IPS DF 4.7 (cell line): ENCODE results near the gene TFAP2A.

Experiments
- DNase-seq: peaks from one replicate; pipeline ENCODE4 v3.0.0-alpha.2; 2013; ENCODE audit warnings: low spot score; ENCODE audit errors: extremely low read depth

Gene TFAP2A

DNA sequence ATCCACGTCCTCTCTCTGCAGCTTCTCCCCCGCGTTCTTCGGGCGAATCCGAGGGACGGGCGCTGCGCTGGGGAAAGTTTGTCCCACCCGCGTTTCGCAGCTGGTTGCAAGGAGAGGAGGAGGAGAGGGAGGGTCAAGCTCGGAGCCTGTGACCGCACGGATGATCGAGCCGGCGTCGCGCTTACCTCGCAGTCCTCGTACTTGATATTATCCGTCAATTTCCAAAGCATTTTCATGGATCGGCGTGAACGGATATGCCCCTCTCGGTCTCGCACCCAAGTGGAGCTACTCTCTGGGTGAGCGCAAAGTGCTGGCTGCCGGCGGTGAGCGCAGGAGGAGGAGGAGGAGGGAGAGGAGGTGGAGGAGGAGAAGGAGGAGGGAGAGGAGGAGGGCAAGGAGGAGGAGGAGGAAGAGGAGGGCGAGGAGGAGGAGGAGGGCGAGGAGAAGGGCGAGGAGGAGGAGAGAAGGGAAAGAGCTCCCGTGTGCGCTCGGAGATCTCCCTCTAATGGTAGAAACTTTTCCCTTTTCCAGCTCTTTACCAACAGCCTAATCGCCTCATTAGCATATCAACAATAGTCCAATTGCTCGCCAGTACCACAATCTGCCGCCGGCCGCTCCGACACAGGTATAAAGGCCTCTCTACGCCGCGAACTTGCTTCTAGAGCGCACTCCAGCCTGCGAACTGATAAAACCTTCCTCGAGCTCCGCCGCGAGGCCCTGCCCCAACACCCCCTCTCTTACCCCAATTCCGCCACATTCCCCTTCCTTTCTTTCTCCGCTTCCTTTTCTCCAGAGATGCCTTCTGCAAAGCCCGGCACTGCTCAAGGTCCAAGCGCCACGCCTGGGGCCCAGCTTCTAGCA, at the start of gene TFAP2A:
Gene TFAP2A (minus strand): TSS at position 319 of the 861 bp plus-strand sequence. CDS start 83 bp downstream, at position 236.
- DNase-seq: no peak

DNA sequence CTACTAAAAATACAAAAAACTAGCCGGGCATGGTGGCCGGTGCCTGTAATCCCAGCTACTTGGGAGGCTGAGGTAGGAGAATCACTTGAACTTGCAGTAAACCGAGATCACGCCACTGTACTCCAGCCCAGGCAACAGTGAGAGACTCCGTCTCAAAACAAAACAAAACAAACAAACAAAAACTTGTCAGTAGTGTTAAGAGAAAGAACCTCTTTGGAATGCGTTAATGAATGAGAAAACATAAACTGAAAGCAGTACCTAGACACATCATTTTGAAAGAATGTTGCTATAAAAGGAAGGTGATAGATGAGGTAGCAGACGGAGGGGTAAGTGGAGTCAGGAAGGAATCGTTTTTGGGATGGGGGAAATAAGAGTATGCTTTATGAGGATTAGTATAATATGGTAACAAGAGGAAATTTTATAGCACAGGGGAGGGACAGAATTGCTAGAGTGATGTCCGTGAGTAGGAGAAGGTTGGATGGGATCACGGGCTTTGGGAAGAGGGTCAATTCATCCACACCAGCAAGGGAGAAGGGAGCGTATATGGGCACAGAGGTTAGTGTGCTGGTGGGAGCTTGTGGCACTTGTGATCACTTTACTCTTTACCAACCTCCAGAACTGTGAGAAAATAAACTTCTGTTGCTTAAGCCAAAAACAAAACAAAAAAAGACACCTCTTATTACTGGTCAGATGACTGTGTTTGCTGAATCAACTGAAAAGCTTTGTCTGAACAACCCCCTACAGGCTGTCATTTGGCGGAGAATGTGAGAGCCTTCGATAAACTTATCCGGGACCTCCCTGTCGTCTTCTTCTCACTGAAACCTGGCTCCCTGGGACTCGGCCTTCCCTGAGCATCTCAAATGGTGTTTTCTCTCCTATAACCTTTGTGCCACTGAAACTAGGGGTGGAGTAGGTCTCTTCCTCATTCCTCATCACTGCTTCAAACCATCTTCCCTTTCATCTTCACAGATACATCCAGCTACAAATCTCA, 48.9 kb upstream of the TFAP2A start:
- DNase-seq: no peak

DNA sequence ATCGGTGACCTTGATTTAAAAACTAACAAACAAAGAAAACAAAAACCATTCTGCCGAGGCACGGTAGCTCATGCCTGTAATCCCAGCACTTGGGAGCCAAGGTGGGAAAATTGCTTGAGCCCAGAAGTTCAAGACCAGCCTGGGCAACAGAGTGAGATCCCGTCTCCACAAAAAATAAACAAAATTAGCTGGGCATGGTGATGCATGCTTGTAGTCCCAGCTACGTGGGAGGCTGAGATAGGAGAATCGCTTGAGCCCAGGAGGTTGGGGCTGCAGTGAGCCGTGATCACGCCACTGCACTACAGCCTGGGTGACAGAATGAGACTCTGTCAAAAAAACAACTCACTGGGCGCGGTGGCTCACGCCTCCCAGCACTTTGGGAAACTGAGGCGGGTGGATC, 48.2 kb upstream of the TFAP2A start:
- no peak for DNase-seq

DNA sequence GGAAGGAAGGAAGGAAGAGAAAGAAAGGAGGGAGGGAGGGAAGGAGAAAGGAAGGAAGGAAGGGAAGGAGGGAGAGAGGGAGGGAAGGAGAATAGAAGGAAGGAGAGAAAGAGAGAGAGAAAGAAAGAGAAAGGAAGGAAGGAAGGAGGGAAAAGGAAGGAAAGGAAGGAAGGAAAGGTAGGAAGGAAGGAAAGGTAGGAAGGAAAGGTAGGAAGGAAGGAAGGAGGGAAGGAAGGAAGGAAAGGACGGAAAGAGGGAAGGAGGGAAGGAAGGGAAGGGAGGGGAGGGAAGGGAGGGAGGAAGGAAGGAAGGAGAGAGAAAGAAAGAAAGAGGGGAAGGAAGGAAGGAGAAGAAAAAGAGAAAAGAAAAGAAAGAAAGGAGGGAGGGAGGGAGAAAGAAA, 47.0 kb upstream of the TFAP2A start:
- no peak for DNase-seq

DNA sequence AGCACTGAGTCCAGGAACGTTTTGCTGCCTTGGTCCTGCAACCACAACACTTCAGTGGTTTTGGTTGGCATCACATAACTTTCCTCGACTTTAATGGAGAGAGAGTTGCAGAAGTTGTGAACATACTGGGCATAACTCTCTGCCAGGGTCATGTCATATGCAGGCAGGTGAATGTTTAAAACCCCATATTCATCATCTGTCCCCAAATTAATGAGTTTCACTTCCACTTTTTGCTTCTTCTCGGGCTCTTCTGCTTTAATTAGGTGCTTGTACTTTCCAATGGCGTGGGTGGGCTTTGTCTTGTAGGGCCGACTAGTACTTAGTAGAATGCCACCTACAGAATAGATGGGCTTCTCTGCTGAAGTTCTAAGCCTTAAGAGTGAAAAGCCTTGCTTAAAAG, 45.2 kb upstream of the TFAP2A start:
- no peak for DNase-seq

DNA sequence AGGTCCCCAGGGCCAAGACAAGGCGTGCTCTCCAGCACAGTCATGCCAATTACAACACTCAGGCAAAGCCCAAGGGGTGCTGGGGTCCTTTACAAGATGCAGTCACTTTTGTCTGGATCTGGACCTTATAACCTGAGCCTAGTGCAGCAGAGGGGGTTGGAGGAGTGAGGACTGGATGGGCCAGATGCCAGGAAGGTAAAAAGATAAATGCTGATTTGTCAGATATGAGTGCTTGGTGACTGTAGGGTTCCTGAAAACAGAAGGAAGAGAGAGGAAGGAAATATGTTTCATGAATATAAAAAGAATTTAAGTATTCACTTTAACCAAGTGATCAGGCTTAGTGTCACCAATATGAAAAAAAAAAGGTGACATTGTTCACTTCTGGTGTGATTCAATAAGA, 43.4 kb upstream of the TFAP2A start:
- no peak for DNase-seq

DNA sequence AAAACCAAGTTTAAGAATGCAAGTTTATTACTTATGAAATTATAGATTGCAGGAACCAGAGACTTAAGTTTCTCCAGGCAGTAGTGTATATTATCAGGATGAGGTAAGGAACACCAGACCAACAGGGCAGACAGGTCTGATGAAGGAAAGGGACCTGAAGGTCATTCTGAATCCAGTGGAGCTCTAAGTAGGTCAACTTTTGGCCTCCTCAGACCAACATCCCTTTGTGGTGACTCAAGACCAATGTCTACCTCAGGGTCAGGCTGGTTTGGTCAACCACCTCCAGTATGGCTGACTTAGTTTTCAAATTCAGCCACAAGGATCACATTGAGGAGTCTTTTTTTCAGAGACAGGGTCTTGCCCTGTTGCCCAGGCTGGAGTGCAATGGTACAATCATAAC, 38.7 kb upstream of the TFAP2A start:
- no peak for DNase-seq

DNA sequence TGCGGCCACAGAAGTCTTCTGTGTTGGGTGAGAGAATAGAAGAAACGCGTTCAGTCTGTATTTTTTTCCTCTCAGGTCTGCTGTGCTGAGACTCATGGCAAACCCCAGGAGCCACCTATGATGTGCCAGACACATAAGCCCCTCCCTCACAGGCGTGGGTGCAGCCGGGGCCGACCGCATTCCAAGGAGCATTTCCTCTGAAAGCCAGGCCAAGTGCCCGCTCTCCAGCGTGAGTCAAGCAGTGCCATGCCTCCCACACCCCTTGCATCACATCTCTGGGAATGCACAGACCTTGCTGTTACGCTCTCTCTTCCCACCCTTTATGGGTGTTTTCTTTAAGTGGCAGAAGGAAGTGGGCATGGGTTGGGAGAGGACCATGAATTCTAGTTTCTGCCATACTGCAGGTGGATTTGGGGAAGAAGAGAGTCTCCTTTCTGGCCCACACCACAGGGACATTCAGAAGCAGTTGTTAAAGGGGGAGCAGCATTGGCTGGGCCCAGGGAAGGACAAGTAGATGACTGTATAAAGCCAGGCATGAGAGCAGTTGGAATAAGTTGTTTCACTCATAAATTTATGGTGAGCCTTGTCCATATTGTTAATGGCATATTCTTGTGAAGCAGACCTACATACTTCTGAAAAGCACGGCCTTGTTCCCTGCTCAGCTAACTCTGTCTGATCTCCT, 37.1 kb upstream of the TFAP2A start:
- no peak for DNase-seq

DNA sequence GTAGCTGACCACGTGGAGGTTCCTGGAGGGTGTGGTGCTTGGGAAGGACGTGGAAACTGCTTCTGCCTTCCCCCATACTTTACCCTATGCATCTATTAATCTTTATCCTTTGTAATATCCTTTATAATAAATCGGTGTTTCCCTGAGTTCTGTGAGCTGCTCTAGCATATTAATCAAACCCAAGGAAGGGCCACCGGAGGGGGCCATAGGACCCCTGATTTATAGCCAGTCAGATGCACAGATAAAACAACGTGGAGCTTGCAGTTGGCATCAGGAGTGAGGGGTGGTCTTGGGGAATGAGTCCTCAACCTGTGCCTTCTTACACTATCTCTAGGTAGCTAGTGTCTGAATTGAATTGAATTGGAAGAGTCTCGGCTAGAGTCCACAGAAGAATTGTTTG, 36.5 kb upstream of the TFAP2A start:
- no peak for DNase-seq

DNA sequence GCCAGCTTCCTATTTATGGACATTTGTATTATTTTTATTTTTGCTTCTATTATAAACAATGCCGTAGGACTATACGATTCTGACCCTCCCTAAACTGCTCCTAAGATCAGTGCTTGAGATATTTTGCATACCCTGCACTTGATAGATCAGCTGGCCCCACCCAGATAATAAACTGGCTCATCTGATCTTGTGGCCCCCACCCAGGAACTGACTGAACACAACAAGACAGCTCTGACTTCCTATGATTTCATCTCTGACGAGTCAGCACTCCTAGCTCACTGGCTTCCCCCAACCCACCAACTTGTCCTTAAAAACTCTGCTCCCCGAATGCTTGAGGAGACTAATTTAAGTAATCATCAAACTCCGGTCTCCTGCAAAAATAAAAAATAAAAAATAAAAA, 34.9 kb upstream of the TFAP2A start:
- DNase-seq: no peak

DNA sequence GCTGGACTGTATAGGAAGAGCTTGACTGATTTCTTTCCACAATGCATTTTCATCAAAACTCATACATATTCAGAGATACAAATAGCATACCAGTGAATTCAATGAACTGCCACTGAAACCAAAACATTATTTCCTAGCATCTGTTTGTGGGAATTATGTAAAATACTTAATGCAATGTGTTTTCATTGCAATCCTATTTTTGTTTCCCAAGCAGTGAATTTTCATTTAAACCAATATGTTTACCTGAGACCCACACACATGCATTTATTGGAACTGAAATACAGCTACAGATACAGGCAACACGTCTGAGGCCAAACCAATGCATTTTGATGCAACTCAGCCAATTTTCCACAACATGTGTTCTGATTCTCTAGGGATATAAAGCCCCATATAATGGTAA, 33.2 kb upstream of the TFAP2A start:
- DNase-seq: no peak

DNA sequence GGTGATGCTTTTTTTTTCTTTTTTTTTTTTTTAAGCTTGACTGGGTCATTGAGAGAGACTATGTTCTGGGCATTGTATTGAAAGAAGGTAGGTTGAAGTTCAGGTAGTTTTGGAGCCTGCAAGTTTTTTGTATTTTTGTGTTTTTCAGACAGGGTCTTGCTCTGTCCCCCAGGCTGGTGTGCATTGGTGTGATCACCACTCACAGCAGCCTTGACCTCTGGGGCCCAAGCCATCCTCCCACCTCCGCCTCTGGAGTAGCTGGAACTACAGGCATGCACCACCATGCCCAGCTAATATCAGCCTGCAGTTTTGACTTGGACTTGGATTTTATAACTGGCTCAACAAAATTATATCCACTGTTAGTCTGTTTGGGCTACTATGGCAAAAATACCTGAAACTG, 31.7 kb upstream of the TFAP2A start:
- no peak for DNase-seq

DNA sequence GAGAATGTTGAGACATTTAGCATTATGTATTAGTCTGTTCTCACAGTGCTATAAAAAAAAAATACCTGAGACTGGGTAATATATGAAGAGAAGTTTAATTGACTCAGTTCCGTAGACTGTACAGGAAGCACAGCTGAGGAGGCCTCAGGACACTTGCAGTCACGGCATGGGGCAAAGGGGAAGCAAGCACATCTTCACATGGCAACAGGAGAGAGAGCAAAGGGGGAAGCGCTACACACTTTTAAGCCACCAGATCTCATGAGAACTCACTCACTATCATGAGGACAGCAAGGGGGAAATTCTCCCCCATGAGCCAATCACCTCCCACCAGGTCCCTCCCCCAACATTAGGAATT, 26.8 kb upstream of the TFAP2A start:
- DNase-seq: no peak

DNA sequence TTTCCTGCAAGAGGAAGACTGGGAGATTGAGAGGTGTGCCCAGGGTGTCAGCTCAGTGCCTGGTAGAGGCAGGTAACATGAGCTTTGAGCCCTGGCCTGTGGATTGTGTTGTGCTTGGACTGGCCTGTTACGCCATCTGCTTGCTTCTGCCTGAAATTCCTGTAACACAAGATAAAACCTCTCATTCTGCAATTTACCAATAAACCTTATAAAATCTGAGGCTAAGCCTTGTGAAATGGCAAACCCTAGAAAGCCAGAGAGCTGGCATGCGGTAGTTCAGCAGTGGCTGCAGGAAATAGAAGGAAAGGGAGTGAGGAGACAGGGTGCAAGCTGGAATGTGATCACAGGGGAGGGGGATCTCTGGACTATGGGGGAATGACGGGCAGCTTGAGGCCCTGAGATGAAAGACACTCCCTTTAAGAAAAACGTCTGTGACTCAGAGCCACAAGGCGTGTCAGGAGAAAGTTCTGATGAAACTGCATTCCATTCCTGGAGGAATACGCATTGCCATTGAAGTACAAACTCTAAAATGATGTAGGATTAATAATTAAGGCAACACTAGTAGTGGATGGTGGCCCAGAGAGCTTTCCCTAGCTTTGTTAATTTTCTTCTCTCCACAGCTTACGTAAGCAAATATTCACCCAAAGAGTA, 26.3 kb upstream of the TFAP2A start:
- no peak for DNase-seq

DNA sequence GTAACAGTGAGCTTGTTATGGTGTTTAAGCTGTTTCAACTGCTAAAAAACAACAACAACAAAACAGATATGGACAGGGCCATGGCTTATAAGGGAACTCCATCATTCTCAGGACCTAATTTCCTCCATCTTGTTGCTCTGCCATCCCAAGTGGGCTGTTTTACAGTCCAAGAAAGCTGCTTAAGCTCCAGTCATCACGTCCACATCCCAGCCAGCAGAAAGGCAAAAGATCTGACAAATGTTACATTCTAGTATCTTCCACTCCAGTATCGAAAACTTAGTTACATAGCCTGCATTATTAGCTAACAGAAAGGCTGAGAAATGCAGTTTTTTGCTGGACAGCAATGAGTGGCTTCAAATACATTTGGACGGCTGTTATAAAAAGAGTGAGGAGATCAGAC, 23.0 kb upstream of the TFAP2A start:
- no peak for DNase-seq

DNA sequence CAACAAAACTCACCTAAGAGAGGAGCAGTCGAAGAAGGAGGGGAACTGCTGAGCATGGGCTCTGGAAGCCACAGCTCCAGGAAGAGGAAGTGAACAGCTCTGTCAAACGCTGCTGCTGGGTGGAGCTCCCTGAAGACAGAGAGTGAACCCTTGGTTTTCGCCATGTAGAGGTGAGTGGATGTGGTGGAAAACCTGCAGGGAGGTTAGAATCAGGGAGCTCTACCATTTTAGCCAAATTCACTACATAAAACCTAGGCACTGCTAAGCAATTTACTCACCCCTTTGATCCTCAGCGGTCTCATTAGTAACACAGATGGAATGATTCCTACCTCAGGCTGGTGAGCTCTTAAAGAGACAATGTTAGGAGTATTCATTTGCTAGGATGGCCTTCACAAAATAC, 19.4 kb upstream of the TFAP2A start:
- DNase-seq: no peak

DNA sequence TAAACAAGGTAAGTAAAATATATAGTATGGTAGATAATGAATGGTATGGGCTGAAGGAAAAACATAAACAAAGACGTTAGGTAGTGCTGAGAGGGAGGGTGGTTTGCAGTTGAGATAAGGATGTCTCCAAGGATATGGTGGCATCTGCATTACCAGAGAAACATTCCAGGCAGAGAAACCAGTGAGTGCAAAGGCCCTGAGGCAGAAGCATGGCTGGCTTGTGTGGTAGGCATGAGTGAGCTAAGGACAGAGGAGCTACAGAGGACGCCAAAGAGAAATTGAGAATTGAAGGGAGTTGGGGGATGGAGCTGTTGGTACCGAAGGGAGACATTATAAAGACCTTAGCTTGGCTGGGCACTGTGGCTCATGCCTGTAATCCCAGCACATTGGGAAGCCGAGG, 18.4 kb upstream of the TFAP2A start:
- DNase-seq: no peak

DNA sequence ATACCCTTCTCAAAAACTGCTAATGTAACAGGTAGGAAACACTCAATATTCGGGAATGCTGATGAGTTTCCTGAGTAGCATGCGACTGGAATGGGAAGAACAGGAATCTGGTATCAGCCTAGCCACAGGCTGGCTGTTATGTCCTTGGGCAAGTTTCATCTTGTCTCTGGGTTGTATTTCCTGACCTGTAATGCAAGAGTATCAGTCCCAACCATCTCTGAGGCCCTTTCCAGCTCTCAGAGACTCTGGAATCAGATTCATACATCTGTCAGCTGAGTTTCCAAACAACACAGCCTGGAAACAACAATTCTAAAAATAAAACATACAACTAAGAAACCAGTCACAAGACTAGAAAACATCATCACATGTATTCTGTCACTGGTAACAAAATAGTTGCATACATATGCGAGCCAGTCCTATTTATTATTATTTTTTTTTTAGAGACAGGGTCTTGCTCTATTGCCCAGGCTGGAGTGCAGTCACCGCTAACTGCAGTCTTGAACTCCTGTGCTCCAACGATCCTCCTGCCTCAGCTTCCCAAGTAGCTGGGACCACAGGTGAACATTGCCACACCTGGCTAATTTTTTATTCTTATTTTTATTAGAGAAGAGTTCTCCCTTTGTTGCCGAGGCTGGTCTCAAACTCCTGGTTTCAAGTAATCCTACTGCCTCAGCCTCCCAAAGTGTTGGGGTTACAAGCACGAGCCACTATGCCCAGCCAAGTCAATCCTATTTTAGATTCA, 16.7 kb upstream of the TFAP2A start:
- DNase-seq: no peak

DNA sequence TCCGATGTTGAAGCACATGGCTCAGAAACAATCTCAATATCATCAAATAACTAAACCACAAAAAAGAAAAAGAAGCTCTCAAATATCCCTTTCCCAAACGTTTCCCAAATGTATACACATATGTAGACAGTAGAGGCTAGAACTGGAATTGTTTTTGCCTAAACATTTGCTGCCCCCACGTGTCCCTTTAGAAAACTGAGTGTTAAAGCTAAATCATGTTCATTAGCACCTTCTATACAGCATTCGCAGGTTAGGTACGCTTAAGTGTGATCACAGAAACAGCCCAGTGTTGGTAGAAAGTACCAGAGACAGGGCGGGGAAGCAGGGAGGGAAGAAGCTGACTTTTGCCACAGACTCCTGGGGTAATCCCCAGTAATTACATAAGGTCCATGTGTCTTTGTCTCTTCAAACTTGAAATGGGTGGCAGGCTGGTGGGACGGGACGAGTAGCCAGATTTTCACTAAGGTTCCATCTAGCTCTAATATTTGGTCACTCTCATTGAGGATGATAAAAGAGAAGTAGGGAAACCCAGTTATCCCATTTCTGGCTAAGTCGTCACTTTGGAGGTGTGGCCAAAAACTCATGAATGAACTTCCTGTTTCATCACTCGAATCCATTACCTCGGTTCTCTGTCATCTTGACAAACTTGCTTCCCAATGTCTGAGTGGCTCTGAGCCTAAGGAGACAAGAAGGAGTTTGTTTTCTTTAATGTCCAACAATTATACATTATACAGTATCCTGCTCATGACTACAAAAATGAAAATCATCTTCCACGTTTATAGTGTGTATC, 15.0 kb upstream of the TFAP2A start:
- no peak for DNase-seq

DNA sequence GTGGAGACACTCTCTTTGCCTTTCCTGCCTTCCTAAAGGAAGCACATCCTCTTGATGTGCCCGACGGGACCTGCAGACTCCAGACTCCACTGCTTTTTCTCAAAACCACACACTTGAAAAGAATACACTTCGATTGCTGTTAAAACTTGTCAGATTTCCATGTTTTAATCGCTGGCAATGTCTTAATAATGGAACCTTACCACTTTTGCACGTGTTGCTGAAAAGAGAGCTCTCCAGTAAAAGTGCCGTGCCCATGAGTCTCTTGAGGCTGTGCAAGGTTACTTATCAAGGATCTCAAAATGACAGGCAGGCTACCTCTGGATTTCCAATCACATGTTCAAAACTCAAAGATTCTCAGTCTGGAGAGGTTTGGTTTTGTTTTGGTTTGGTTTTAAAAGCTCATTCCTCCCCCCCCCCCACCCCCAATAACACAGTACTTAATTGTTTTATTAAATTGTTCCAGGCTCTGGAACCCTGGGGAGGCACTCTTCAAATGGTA, 12.0 kb upstream of the TFAP2A start:
- DNase-seq: no peak
